ENCODE measurements around the gene NOP14.

GRCh38 chr4:2907706-2908293 lies 55.4 kb downstream of the NOP14 start:
- TF ChIP-seq CTCF (conservative IDR thresholded peaks at IDR 0.05; ENCODE audit: low read depth in 2 of 2), result no peak
- TF ChIP-seq EZH2 (IDR thresholded peaks at IDR 0.05; ENCODE audit: low read depth, unreplicated experiment), result no peak
- TF ChIP-seq POLR2AphosphoS5 (IDR thresholded peaks at IDR 0.05; ENCODE audit: low read depth), result no peak
- TF ChIP-seq EZH2phosphoT487 (IDR thresholded peaks at IDR 0.05; ENCODE audit: unreplicated experiment), result no peak
- TF ChIP-seq REST (IDR thresholded peaks at IDR 0.05; ENCODE audit: unreplicated experiment), result no peak
- TF ChIP-seq JUNB (IDR thresholded peaks at IDR 0.05; ENCODE audit: unreplicated experiment), result no peak
- TF ChIP-seq ZNF114 (CRISPR knock-in tag; IDR thresholded peaks at IDR 0.05), result no peak
- TF ChIP-seq ETS1 (IDR thresholded peaks at IDR 0.05), result no peak
- no peak for TF ChIP-seq CREB1 (CRISPR knock-in tag; IDR thresholded peaks at IDR 0.05; ENCODE audit: low read depth)
- TF ChIP-seq ZNF331 (CRISPR knock-in tag; IDR thresholded peaks at IDR 0.05; ENCODE audit: low read depth), result no peak
- no peak for TF ChIP-seq STAT1 (IDR thresholded peaks at IDR 0.05; ENCODE audit: unreplicated experiment)

All from GM23338 (cell line).